K562 (cell line): Measurements from ENCODE around the gene OGDH. TPM values are rescaled to one million over a fixed set of nuclear protein-coding genes. Genes with fewer than 3 reads are reported as not detected.

ENCODE experiments used
- ATAC-seq: fragments of 200-7000 bp; cut with Tn5 transposase; 3 replicates; pipeline ENCODE4 v1.9.1; 2020; ENCODE audit warnings: moderate library complexity
- BruUV-seq: library from RNA; stranded (reverse); fragments of 400-500 nt; replicated peaks from 2 replicates; lab custom pipeline; 2021; lab: Mats Ljungman, UMichigan
- CTCF ChIA-PET: fragments of 300-600 bp; formaldehyde crosslinking; extraction: SDS; loops from one replicate; lab custom pipeline; 2021; ENCODE audit warnings: low intra/inter-chr PET ratio; lab: Yijun Ruan, JAX
- POLR2A ChIA-PET: fragments of 300-600, 350-650 bp; sonication (Branson Sonifier 250); formaldehyde crosslinking; extraction: SDS; loops from one replicate; lab custom pipeline; 2021; ENCODE audit warnings: antibody characterized with exemption, inconsistent platforms; lab: Yijun Ruan, JAX
- DNase-seq, 4 experiments: peaks; one replicate each; pipeline versions ENCODE4 v3.0.0 to v3.0.0-alpha.2; 2011 to 2018; ENCODE audit warnings: low spot score in 3 of 4, mixed read lengths in 3 of 4; ENCODE audit errors: extremely low read depth in 1 of 4
- FAIRE-seq: peaks from 2 replicates; lab custom pipeline; 2011; peaks lifted over from hg19 to GRCh38; lab: Jason Lieb, UNC
- H2AFZ ChIP-seq: 2 replicates; pipeline ENCODE4 v1.6.0; 2011; ENCODE audit warnings: low read depth, low read length, control low read depth, inconsistent platforms
- H3K27ac ChIP-seq: fragments of 200-600 bp; 3 replicates; pipeline ENCODE4 v1.8.0; 2011; ENCODE audit warnings: low read depth, mild to moderate bottlenecking, control low read depth, inconsistent platforms, low read length, moderate library complexity, mixed read lengths; ENCODE audit errors: extremely low read depth
- H3K27me3 ChIP-seq, 2 experiments: fragments of 300-600 bp in 1 of 2; 2 replicates in 1 of 2; 3 replicates in 1 of 2; pipeline versions ENCODE4 v1.6.0 to v1.8.0; 2011; ENCODE audit warnings: inconsistent platforms in 2 of 2, low read length in 2 of 2, mild to moderate bottlenecking in 1 of 2, mixed read lengths in 1 of 2, moderate library complexity in 1 of 2; ENCODE audit not compliant: control insufficient read depth in 2 of 2, insufficient read depth in 2 of 2
- H3K36me3 ChIP-seq: fragments of 300-600 bp; 3 replicates; pipeline ENCODE4 v1.8.0; 2011; ENCODE audit warnings: mild to moderate bottlenecking, low read length, inconsistent platforms; ENCODE audit not compliant: control insufficient read depth, insufficient read depth
- H3K4me1 ChIP-seq, 2 experiments: fragments of 200-600 bp in 1 of 2; replicated peaks in 1 of 2; 2 replicates in 1 of 2; 3 replicates in 1 of 2; pipeline versions ENCODE4 v1.5.1 to v1.8.0; 2011; ENCODE audit warnings: inconsistent platforms in 2 of 2, low read length in 2 of 2, mild to moderate bottlenecking in 1 of 2, mixed read lengths in 1 of 2, moderate library complexity in 1 of 2; ENCODE audit not compliant: control insufficient read depth in 2 of 2, insufficient read depth in 2 of 2
- H3K4me2 ChIP-seq: 2 replicates; pipeline ENCODE4 v1.6.1; 2011; ENCODE audit warnings: low read length, control low read depth, inconsistent platforms, mixed read lengths; ENCODE audit not compliant: insufficient read depth
- H3K4me3 ChIP-seq: fragments of 200-600 bp; sonication (generic), shearing (Covaris generic); 2 replicates; pipeline ENCODE4 v1.5.1; 2016; ENCODE audit warnings: control low read depth, inconsistent platforms
- H3K79me2 ChIP-seq: fragments of 200-600 bp; 3 replicates; pipeline ENCODE4 v1.8.0; 2011; ENCODE audit warnings: low read length, inconsistent platforms; ENCODE audit not compliant: control insufficient read depth, insufficient read depth
- H3K9ac ChIP-seq, 2 experiments: 2 replicates each; pipeline versions ENCODE4 v1.6.0 to v1.6.1; 2011; ENCODE audit warnings: low read depth in 2 of 2, low read length in 2 of 2, control low read depth in 1 of 2, inconsistent platforms in 1 of 2, mild to moderate bottlenecking in 1 of 2, mixed read lengths in 1 of 2; ENCODE audit not compliant: insufficient read depth in 1 of 2
- H3K9me1 ChIP-seq: one replicate; pipeline ENCODE4 v1.6.0; 2011; ENCODE audit warnings: inconsistent platforms, mild to moderate bottlenecking, low read length, moderate library complexity; ENCODE audit not compliant: control insufficient read depth, insufficient read depth
- H3K9me3 ChIP-seq: replicated peaks from 2 replicates; pipeline ENCODE4 v1.5.1; 2011; ENCODE audit warnings: low read depth, low read length, inconsistent platforms; ENCODE audit not compliant: control insufficient read depth, insufficient read depth
- H4K20me1 ChIP-seq: replicated peaks from 2 replicates; pipeline ENCODE4 v1.6.1; 2011; ENCODE audit warnings: low read length, inconsistent platforms, mixed read lengths; ENCODE audit not compliant: control insufficient read depth, insufficient read depth
- DNMT1 ChIP-seq: fragments of 450-650 bp; IDR thresholded peaks from 2 replicates; pipeline ENCODE4 v1.6.1; 2016; ENCODE audit warnings: antibody characterized with exemption, mild to moderate bottlenecking
- E2F5 ChIP-seq: sonication (generic); formaldehyde crosslinking; IDR thresholded peaks from 2 replicates; pipeline ENCODE4 v1.8.0; 2022; ENCODE audit warnings: mild to moderate bottlenecking, missing genetic modification reagents
- MYC ChIP-seq, 2 experiments: fragments of 250-450 bp in 1 of 2; sonication (Bioruptor Pico) in 1 of 2; IDR thresholded peaks; 2 replicates each; pipeline versions ENCODE4 v1.5.1 to v1.6.1; 2012 to 2021; ENCODE audit warnings: low read depth in 2 of 2, borderline replicate concordance in 1 of 2, improper control_type of control experiment in 1 of 2, low read length in 1 of 2, mild to moderate bottlenecking in 1 of 2, moderate library complexity in 1 of 2
- NCOA6 ChIP-seq: fragments of 450-650 bp; IDR thresholded peaks from 2 replicates; pipeline ENCODE4 v1.6.1; 2017; ENCODE audit warnings: mild to moderate bottlenecking
- XRCC4 ChIP-seq: IDR thresholded peaks from one replicate; pipeline ENCODE4 v1.6.1; 2011; ENCODE audit not compliant: insufficient read depth, insufficient read length; ENCODE audit errors: extremely low read depth
- ZEB2 ChIP-seq: fragments of 450-650 bp; IDR thresholded peaks from 2 replicates; pipeline ENCODE4 v1.6.1; 2016
- ZNF24 ChIP-seq: fragments of 450-650 bp; IDR thresholded peaks from 2 replicates; pipeline ENCODE4 v1.6.1; 2016
- ZNF316 ChIP-seq: fragments of 450-650 bp; IDR thresholded peaks from 2 replicates; pipeline ENCODE4 v1.6.1; 2016
- ZNF780A ChIP-seq: fragments of 250-450 bp; sonication (Bioruptor Pico); IDR thresholded peaks from 2 replicates; pipeline ENCODE4 v1.5.0; 2021; ENCODE audit warnings: mild to moderate bottlenecking
- WGBS: fragments of 100-300 bp; shearing (Covaris generic); methylation state at CpG from one replicate; pipeline ENCODE4 v1.1.6; 2016; ENCODE audit warnings: low coverage, mixed read lengths; ENCODE audit not compliant: insufficient coverage; ENCODE audit errors: missing lambda C conversion rate; 5-methylcytosine and 5-hydroxymethylcytosine counted together
- in situ Hi-C: fragments of 300-500 bp; cut with MboI; formaldehyde crosslinking; loops from 4 replicates; pipeline ENCODE4 v1.15.0; 2018; ENCODE audit warnings: inconsistent platforms, mixed read lengths
- intact Hi-C: fragments of 100-400 bp; cut with micrococcal nuclease; formaldehyde crosslinking; loops from 2 replicates; pipeline ENCODE4 v1.14.2; 2022
- polyA plus RNA-seq, 8 experiments: library from polyadenylated mRNA; depleted of rRNA in 4 of 8; stranded (reverse) in 5 of 8; unstranded in 3 of 8; fragments of >200 nt; fragmentation: Nextera tagmentation in 2 of 8; fragmentation: Illumina TruSeq in 1 of 8; extraction: Ambion mirVana in 2 of 8; extraction: Trizol in 1 of 8; gene quantifications; 2 replicates each; pipeline versions ENCODE4 v1.2.1 to v1.2.3, GENCODE V29; 2011 to 2014; ENCODE audit warnings: inconsistent platforms in 1 of 8, missing spikeins in 1 of 8
- total RNA-seq, 7 experiments: library from RNA; depleted of rRNA in 6 of 7; stranded (reverse); fragments of >200 nt in 6 of 7; fragmentation: Illumina TruSeq in 2 of 7; extraction: Trizol in 2 of 7; gene quantifications; 2 replicates each; pipeline versions ENCODE4 v1.2.1 to v1.2.3, GENCODE V29; 2011 to 2021; ENCODE audit warnings: low replicate concordance in 1 of 7

OGDH gene
- total and polyA plus RNA-seq, 9 of the 15 experiments (the other 6 are each of a cell fraction or from before 2014, with no cell fraction given): 3.1 to 80.3 (median 23.5) TPM

- ATAC-seq: no peak
- 76% methylated on average over 11 of the region's 11 CpGs for WGBS
- H3K79me2 ChIP-seq: peaks cover 88% of the 10 kb centered on the region
- TF ChIP-seq ZNF780A (CRISPR knock-in tag) (no peak), ZNF24 (no peak), ZNF316 (no peak), E2F5 (no peak), MYC (IDR thresholded peaks at IDR 0.05; ENCODE audit: low read depth, low read length) (no peak), MYC (CRISPR knock-in tag; IDR thresholded peaks at IDR 0.05; ENCODE audit: borderline replicate concordance, low read depth) (no peak), ZEB2 (no peak), XRCC4 (no peak), DNMT1 (no peak), NCOA6 (no peak)
- no TSS peak for BruUV-seq
- no peak overlapping the region for H3K4me2 ChIP-seq
- FAIRE-seq: no peak
- peaks cover 41% of the 10 kb centered on the region for H3K36me3 ChIP-seq
- H2AFZ ChIP-seq: no peak overlapping the region
- H3K4me3 ChIP-seq: no peak overlapping the region
- intact Hi-C loops (no loop called here), in situ Hi-C loops (no loop called here)
- no peaks in the 10 kb centered on the region for H3K9me1 ChIP-seq
- POLR2A ChIA-PET: interaction anchor here (0.7 to 1.5 kb wide), 4 partner anchors 8 to 14 kb away, joined by 3 to 4 read pairs (median 3); no protein-coding TSS in a partner anchor
- H3K9me3 ChIP-seq: no peaks in the 10 kb centered on the region
- no peak overlapping the region for H3K27ac ChIP-seq
- peaks cover 7% of the 10 kb centered on the region for H4K20me1 ChIP-seq
- DNase-seq: no peak
- CTCF ChIA-PET: no interaction called here
- H3K9ac ChIP-seq: no peak overlapping the region
- no peaks in the 10 kb centered on the region for H3K27me3 ChIP-seq
- H3K4me1 ChIP-seq: peaks cover 0 to 22% of the 10 kb centered on the region in 2 experiments; a peak in 3 of 5 replicates
Measured at GRCh38 chr7:44621034-44621749, 14.8 kb downstream of the OGDH start.
